ENCODE data around the gene SIRT3. TPM values are rescaled to one million over a fixed set of nuclear protein-coding genes. Genes with fewer than 3 reads are reported as not detected.

Gene SIRT3
- total RNA-seq, 1 donor from 2014 or later = 9.0 TPM

DNA sequence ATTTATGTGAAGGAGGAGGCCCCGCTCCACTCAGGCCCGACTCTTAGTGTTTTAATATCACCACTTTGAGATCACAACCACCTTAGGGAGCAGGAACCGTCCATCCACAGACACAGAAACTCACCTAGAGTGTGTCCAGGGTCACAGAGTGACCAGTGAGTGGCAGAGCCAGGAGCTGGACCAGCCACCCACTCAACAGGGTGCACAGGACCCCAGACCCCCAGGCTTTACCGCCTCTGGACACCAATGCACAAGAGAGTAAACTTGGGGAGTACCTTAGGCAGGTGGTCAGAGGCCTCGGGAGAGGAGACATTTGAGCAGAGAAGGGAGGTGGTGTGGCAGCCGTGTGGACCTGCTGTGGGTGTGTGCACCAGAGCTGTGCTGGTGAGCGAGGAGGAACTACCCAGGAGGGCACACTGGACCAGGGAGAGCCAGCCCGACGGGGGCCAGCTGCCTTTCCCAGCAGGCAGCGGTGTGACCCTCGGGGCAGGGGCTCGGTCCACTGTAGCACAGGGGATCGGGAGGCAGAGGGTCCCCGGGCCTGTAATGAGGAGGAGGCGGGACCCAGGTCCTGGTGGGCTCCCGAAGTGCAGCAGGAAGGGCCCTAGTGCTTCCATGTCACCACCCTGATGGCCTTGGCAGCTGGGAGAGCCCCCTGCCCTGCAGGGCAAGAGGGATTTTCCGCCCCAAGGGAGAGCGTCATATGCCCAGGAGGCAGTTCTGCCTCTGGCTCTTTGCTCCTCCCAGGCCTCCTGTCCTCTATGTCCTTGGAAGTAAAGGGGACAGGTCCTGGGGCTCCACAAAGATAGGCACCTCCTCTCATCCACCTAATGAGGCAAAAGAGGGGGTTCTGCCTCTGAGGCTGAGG, 34.5 kb upstream of the SIRT3 start:
- DNase-seq = no peak

DNA sequence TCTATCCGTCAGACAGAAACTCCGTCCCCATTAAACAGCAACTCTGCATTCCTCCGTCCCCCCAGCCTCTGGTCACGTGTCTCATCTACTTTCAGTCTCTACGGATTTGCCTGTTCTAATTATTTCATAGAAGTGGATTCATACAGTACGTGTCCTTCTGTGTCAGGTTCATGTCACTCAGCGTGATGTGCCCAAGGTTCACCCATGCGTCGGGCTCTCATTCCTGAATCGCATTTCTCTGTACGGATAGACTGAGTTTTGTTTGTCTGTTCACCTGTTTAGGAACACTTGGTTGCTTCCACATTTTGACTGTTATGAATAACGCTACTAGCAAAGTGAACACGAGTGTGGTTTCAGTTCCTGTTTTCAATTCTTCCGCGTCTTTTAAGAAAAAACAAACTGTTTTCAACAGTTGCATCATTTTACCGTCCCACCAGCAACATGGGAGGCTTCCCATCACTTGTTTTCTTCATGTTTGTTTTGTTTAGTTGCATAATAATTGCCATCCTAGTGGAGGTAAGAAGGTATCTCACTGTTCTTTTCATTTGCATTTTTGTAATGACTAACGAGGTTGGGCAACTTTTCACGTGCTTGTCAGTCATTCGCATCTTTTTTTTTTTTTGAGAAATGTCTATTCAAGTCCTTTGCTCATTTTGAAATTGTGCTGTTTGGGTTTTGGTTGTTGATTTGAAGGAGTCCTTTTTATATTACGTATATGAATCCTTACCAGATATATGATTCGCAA, 33.2 kb upstream of the SIRT3 start:
- DNase-seq = no peak

DNA sequence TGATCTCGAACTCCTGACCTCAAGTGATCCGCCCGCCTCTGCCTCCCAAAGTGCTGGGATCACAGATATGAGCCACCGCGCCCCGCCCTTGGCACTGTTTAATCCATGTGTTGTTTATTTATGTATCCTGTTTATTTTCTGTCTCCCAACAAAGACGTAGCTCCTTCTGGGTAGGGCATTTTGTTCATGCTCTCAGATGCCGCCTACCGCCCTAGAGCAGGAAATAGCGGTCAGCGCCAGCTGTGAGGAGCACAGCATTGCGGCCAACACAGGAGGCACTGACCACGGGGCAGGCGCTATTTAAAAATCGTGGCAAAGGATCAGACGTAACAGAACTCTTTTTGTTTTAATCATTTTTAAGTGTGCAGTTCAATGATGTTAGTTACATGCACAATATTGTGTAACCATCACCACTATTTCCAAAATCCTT, 32.6 kb upstream of the SIRT3 start:
- peak; percentile 39 for DNase-seq

DNA sequence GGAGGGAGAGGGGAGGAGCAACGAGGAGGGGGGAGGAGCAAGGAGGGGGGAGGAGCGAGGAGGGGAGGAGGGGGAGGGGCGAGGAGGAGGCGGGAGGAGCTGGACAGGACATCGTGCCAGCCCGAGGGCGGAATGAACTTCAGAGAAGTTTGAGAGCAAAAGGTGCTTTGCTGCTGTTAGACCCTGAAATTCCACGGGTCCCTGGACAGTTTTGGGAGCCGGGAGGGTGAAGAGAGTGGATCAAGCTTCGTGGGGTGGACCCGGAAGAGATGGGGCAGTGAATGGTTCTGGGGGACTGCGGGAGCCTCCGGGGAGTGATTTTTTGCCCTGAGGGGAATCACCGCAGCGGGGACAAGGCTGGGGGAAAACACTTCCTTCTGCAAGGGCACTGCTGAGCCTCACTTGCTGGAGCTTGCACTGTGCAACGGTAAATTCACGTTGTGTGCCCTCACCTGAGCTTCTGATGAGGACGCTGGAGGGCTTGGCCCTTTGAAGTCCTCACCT, 31.4 kb upstream of the SIRT3 start:
- DNase-seq = no peak

DNA sequence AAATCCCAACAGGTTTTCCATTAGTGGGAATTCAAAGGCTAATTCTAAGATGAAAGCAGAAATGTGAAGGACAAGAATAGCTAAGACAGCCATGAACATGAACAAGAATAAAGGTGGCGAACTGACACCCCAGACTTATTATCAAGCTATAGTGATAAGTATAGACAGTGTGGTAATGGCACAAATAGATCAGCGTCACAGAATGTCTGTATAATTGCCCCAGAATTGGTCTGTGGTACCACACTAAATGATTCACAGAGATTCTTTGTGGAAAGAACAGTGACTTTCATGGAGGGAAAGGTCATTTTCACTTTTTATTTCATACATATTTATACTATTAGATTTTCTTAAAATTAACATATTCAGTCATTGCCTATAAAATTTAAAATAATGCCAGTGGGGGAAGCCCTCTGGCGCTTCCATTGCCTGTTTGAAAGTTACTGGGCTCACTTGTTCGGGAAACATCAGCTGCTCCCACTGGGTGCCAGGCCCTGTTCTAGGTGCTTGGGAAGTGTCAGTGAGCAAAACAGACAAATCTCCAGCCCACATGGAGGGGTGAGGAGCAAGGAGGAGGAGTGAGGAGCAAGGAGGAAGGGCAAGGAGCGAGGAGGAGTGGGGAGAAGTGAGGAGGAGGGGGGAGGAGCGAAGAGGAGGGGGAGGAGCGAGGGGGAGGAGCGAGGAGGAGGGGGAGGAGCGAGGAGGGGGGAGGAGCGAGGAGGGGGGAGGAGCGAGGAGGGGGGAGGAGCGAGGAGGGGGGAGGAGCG, 30.7 kb upstream of the SIRT3 start:
- no peak for DNase-seq

DNA sequence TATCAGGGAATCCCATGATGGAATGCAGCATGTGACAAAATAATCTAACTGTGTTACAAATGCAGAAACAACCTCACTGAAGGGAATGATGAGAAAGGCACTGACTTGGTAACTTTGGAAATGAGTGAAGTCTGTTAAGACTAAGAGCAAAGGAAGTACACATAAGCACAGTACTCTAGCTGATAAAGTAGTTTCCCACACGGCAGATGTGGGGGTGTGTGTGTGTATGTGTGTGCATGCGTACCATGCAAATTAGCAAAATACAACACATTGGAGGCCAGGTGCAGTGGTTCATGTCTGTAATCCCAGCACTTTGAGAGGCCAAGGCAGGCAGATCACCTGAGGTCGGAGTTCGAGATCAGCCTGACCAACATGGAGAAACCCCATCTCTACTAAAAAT, 25.5 kb upstream of the SIRT3 start:
- no peak for DNase-seq

DNA sequence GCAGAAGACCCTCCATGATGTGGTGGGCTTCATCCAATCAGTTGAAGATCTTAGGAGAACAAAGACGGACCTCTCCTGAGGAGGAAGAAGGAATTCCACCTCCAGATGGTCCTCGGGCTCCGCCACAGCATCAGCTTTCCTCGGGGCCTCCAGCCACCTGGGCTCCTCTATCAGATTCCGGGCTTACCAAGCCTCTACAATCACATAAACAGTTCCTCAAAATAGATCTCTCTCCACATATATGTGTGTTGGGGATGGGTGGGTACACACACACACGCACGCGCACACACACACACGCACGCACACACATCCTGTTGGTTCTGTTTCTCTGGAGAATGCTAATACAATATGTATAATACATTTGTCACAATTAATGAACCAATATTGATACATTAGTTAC, 23.3 kb upstream of the SIRT3 start:
- DNase-seq = no peak

DNA sequence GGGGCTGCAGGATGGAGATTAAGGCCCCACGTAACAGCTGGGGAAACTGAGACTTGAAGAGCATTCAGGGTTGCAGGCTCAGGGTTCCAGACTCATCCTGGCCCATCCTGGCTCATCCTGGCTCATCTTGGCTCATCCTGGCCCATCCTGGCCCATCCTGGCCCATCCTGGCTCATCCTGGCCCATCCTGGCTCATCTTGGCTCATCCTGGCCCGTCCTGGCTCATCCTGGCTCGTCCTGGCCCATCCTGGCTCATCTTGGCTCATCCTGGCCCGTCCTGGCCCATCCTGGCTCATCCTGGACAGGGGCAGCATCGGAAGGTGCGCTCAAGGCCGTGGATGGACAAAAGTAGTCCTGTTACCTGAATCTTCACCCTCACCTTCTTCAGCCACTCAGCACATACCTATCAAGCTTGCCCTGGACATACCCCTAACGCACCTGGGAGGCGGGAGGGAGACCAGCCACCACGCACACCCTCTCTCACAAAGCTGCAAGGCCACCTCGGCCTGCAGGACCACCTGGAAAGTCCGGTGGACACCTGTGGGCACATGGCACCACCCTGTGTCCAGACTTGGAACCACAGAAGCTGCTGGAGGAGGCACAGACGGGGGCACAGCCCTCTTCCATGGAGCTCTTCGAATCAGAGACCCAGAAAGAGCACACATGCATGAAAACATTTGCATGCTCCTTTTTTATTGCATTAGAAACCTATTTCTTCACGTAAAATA, 21.8 kb upstream of the SIRT3 start:
- peak; percentile 26 for DNase-seq

DNA sequence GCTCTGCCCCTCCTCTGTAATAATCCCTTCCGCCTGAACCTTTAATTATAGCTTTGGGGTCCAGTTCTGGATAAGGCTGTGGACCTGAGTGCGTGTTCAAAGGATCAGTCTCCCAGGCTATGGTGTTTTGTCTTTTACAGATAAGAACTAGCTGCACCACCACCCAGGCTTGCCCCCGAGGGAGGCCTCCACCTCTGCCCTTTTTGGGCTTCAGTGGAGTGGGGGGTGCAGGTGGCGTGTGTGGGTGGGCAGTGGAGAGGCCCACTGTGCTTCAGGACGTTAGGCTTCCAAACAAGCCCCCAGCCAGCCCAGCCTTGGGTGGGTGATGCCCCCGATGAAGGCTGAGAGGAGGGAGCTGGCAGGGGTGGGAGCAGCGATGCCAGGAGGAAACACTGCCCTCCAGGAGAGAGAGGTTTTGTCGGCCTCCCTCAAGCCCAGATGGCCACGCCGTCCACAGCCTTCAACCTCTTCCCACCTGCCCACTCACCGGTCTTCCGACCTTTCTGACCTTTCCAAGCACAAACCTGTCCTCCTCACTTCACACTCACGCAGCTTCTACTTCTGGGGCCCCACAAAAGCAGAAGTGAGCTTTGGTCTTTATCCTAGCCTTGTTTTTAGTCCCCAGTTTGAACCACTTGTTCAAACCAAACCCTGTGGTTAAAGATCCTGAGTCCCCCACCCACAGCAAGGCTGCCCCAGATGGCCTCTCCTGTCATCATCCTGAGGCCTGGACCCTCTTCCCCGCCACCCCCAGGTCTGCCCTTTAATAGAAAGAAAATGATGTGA, 21.0 kb upstream of the SIRT3 start:
- no peak for DNase-seq

DNA sequence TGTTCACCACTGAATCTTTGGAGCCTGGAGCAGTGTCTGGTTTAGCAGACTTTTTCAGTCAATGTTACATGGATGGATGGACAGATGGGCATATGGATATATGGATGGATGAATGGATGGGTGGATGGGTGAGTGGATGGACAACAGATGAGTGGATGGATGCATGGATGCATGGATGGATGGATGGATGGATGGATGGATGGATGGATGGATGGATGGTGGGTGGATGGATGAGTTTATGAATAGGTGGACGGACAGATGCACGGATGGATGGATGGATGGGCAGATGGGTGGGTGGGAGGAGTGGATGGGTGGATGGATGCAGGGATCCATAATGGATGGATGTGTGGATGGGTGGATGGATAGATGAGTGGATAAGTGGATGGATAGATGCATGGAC, 19.7 kb upstream of the SIRT3 start:
- DNase-seq = no peak

DNA sequence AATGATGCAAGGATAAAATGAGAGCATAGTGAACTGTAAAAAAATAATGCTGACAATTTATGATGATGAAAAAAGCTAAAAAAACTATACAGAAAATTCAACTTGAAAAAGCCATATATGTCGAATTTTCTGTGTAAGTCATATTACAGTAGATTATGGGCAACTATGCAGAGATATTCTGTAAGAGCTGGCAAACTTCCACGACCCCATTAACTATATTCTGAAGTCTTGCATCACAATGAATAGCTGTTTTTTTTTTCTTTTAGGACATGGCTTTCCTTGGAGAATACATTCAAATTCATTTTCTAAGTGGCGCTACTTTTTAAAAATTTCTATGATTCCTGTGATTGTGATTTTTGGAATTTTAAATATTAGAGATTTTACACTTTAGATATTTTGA, 19.0 kb upstream of the SIRT3 start:
- DNase-seq = no peak

DNA sequence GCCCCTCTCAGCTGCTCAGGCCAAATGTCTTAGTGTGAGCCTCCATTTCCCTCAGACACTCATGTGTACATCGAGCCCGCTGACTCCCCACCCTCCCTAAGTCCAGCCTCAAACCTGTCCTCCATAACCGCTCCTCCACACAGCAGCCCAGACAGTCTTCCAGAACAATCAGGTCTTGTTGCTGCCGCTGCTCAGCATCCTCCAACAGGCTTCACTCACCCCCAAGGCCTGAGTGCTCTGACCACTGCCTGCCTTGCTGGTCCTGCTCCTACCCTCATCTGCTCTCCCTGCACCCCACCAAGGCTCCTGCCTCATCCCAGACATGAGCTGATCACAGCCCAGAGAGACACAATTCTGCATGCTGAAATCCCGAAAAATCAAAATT, 17.7 kb upstream of the SIRT3 start:
- DNase-seq = no peak

DNA sequence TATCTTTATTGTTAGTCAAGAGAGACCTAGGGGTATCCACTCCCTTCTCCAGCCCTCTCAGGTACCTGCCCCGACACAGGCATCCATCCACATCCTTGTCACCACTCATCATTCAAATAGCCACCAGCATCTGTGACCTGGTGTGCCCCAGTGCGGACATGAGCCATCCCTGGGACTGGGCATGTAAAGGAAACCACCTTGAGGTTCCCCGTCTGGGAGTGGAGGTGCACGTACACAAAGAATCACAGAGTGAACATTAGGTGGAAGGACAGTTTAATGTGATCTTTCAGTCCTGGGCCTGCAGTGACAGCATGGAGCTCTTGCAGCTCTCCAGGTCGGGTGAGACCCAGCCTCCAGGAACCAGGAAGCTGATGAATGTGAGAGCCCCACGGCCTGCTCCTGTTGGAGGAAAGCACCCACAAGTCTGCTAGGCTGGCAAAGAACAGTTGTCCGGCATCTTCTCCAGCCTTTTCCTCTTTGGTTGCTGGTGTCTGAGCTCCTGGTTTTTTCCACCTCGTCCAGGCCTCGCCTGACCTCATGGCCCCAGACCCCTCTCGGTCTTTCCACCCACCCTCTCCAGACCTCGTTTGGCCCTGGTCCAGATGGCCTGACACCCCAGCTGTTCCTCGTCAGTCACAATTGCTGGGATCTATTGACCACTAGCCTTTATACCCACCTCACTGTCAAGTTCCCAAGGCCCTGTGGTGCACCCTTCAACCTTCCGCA, 17.2 kb upstream of the SIRT3 start:
- DNase-seq = no peak

DNA sequence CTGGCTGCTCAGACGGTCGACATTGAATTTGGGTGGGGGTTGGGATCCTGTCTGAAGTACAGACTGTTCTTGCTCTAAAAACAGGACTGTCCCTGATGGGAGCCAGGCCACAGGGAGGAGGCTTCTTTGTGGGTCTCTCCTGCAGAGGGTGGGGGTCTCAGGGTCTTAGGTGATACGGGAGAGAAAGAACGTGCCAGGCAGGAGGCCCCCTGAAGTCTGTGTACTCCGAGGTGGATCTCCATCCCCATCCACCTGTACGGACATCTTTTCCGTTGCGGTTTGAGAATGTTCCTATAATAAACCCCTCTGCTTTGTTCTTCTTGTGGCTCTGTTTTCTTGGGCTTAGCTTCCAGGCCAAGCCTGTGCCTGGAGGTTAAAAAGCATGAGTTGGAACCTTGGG, 16.5 kb upstream of the SIRT3 start:
- no peak for DNase-seq

DNA sequence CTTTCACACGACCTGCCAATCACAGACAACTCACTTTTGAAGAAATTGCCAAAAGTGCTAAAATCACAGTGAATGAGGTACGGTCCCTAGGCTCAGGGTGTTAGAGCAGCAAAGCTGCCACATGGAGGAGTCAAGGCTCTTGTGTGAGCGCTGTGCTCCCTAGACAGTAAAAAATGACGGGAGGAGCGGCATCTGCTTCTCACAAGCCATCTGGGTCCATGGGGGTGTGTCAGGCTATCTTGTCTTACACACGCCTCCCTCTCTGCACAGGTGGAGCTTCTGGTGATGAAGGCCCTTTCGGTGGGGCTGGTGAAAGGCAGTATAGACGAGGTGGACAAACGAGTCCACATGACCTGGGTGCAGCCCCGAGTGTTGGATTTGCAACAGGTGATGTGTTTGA, 15.4 kb upstream of the SIRT3 start:
- no peak for DNase-seq

DNA sequence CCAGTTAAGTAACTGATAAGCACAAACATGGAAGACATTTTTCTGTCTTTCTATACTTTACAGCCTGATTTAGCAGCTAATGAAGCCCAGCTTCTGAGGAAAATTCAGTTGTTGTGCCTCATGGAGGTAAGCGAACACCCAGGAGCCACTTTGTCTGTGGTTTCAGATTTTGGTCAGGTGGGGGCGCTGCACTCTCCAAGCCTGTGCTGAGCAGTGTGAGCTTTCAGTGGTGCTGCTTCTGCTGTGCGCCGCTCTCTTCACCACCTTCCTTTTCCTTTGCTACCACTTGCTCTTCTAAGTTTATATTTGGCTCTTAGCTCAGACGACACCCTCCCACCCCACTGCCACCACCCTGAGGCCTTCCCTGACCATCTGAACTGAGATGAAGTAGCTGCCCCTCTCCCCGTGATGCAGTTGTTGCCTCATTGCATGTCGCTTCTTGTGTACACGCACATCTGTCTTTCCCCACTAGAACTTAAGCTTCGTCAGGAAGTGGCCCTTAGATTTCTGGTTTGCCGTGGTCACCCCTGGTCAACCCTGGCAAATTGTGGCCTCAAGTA, 14.7 kb upstream of the SIRT3 start:
- DNase-seq = peak; percentile 82

DNA sequence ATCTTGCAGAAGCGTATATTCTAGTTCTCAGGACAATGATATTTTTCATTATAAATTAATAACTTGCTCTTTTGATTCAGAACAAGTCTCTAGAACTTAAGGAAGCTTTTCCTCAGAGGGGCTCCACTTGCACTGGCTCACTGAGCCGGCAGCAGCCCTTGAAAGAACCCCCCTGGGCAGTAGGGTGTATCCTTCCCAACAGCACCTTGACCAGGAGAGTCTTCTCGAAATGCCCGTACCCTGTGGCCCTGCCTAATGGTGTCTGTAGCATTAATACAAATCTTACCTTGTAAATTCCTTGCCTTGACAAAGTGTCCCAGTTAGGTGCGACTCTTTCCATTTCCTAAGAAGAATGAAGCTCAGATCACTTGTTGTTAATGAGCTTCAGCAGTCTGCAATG, 14.1 kb upstream of the SIRT3 start:
- no peak for DNase-seq

DNA sequence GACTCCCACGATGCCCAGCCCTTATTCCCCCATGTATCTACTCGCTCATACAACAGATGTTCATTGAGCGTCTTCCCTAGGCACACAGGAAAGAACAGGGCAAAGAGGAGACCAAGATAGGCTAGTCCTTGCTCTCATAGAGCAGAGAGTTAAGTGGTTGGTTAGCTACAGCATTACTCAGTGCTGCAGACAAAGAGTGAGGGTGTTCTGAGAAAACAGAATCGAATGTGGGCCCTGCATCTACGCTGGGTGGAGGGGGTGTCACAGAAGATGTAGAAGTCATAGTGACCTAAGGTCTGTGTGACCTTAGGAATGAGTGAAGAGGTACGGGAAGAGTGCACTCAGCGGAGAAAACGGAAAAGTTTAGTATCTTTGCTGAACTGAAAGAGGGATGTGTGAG, 12.9 kb upstream of the SIRT3 start:
- no peak for DNase-seq

DNA sequence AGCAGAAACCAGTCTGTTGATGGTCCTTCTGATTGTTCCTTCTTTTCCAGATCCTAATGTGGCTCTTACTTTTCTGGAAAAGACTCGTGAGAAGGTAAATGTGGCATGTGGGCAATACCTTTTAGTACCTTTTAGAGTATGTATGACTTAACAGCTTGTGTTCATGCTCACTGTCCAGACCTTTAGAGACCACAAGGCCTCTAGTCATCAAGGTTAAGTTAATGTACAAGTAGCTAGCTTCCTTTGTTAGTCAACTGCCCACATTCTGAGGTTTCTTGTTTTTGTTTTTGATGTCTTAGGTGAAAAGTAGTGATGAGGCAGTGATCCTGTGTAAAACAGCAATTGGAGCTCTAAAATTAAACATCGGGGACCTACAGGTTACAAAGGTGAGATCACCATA, 8.2 kb upstream of the SIRT3 start:
- no peak for DNase-seq

DNA sequence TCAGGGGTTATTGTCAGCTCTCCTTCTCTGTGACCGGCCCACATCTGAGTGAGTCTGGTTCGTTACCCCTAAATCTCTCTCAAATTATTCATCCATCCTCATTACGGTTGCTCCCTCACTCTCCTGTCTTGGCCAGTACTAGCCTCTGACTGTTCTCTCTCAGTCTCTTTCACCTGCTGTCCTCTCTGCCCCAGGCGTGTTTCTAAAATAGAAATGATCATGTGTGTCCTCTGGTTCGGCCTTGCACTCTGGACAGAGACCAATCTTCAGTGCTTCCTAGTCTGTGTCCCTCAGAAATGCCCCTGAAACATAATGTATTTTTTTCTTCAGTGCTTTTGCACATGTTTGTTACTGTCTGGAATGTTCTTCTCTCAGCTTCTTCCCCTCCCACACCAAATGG, 5.5 kb upstream of the SIRT3 start:
- DNase-seq = no peak

DNA sequence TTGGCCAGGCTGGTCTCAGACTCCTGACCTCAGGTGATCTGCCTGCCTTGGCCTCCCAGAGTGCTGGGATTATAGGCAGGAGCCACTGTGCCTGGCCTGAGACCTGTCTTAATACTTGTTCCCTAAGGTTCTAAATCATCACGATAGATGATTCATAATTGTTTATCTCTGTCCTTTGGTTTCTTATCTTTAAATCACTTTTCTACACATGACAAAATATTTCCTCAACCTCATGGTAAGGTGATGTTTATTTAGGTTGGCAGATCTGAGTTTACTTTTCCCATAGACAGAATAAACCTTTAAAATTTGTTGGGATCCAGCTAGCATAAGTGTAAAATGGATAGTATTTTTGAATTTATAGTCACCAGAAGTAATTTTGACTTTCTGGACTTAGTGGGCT, 4.2 kb upstream of the SIRT3 start:
- no peak for DNase-seq

Measured in dermis blood vessel endothelial cell (primary cell).